Dedifferentiated amniotic fluid mesenchymal stem cell (primary cell): ENCODE data around the gene MRPL36.
"Not testable (repeated sequence)": the region's sequence is repeated elsewhere in the genome, so short reads cannot be mapped to it uniquely, and the experiment has no call there.

ENCODE experiments used
- DNase-seq: peaks from one replicate; pipeline ENCODE4 v3.0.0-alpha.2; 2016; ENCODE audit errors: extremely low spot score

Gene MRPL36

DNA sequence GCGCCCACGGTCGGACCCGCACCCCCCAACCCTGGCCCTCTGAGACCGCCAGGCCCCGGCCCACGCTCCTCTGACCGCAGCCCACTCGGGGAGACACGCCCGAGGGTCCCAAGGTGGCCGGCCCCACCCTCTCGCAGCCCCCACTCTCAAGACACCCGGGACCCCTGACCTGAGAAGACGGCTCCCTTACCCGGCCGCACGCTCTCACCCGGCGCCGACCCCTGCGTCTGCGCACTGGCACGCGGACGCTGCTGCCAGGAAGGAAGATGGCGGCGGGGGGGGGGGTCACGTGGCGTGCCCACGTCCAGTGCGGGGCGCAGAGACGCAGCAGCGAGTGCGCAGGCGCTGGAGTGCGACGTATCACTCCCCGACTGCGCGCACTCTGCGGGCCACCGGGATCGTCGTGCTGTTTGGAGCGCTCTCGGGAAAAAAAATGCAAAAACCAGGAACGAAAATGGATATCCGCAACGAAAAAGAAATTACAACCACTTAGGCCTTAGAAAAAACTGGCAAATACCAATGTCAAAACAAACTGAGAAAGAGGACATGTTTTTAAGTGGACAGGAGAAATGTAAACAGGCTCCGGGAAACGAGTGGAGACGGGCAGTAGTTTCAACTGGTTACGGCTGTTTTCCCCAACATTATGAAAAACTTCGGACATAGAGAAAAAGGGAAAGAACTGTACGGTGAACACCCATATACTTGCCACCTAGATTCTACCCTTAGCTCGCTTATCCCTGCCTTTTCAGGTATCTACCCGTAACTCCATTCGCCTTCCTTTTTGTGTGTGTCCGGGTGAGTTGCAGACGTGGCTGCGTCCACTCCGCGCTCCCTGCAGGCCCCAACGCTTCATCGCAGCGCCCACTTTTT, at the start of gene MRPL36:
MRPL36 (minus strand) TSS at position 236 of the 870 bp plus-strand sequence. CDS start 902 bp downstream, outside the sequence.
- peak; percentile 75 for DNase-seq

DNA sequence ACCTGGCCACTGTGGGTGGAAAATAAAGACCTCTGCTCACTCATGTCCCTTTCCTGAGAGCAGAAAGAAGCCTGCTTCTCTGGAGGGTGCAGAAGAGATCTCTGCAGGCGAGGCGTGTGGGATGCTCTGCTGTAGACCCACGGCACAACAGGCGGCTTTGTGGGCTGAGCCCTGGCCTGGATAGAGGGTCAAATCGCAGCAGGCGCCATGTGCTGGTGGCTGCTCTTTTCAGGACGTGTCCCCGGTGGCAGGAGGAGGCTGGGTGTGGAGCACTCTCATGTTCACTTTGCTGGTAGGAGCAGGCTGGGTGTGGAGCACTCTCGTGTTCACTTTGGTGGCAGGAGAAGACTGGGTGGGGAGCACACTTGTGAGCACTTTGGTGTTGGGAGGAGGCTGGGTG, 48.0 kb upstream of the MRPL36 start:
- DNase-seq: no peak

DNA sequence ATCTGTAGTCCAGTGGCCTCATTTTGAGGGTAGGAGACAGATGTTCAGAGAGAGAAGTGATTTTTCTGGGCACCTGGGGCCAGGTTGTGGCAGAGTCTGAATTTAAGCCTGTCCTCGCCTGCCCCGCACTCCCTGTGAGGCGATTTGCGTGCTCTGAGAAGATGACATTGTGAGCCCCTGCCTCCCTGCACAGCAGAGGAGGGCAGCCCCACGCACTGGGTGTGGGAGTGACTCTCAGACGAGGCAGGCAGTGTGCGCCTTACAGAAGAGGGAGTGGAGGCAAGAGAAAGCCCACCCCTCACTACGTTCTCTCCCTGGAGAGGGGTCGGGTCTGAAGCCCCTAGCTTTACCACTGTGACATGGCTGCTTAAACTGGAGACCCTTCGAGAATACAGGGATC, 47.4 kb upstream of the MRPL36 start:
- no peak for DNase-seq

DNA sequence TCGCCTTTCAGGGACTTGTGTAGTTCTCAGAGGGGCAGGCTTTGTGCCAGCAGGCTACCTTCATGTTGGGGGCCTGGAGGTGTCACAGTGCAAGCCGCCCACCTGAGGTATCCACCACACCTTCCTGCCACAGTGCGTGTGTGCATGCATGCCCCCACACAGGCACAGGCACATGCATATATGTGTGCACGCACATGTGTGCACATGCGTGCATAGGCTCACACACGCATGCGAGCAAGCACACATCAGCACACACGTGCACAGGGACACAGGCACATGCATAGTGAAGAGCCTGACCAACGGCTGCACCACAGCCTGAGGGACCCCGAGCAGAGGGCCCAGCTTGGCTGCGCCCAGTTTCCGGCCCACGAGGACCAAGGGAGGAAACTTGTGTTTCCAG, 46.9 kb upstream of the MRPL36 start:
- no peak for DNase-seq

DNA sequence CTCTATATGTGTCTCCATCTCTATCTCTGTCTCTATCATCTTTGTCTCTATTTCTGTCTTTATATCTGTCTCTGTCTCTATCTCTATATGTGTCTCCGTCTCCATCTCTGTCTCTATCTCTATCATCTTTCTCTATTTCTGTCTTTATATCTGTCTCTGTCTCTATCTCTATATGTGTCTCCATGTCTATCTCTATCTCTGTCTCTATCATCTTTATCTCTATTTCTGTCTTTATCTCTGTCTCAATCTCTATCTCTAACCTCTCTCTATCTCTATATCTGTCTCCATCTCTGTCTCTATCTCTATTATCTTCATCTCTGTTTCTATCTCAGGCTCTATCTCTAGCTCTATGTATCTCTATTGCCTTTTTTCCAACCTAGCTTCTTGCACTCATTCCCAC, 46.1 kb upstream of the MRPL36 start:
- DNase-seq: no peak

DNA sequence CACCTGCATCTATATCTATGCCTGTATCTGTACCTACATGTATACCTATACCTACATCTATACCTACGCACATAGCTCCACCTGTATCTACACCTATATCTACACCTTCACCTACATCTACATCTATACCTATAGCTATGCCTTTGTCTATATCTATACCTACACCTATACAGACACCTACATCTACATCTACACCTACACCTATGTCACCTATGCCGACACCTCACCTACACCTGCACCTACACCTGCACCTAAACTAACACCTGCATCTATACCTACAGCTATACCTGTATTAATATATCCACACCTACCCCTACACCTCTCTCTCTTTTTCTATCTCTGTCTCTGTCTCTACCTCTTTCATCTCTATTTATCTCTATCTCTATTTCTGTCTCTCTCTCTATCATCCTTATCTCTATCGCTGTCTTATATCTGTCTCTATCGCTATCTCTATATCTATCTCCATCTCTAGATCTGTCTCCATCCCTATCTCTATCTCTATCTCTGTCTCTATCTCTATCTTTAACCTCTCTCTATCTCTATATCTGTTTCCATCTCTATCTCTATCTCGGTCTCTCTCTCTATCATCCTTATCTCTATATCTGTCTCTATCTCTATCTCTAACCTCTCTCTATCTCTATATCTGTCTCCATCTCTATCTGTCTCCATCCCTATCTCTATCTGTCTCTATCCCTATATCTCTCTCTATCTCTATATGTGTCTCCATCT, 45.2 kb upstream of the MRPL36 start:
- no peak for DNase-seq

DNA sequence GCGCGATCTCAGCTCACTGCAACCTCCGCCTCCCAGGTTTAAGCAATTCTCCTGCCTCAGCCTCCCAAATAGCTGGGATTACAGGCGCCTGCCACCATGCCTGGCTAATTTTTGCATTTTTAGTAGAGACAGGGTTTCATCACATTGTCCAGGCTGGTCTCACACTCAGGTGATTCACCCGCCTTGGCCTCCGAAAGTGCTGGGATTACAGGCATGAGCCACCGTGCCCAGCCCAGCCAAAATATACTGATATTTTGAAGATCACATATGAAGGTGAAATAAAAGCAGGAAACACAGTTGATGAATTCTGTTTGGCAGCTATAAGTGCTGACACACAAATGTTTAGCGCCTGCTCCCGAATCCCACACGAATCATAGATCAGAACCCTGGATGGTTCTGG, 44.1 kb upstream of the MRPL36 start:
- DNase-seq: not testable (repeated sequence)

DNA sequence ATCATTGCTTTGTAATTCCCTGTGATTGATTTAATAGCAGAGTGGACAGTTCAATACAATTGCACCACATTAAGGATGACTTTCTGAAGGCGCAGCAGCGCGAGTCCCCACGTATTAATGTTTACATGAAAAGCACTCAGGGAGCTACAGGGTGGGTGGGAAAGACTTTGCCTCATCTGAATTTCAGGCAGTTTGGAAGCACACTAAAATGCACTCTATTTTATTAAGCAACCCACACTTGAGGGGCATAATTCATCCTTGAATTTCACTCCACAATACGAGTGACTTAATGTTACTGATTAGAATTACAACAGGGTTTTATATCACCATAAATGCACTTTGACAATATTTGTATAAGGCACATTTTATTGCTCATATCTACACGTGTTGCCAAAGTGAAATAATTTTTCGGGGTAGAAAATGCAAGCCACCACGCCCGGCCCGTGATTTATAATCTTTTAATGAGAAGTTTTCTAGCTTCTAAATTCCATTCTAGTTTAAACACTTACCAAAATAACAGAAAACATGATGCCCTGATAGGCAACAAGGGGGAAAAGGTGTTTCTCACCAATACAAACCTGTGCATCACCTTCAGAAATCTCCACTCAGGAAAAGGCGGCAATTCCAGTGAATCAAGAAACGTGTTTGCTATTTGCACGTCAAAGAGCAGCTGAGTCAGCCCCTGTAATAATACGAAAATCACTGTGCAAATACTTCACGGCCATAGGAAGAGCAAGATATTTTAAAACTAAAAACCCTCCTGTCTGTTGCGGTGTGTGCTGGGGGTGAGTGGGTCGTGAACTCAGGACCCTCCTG, 42.6 kb upstream of the MRPL36 start:
- DNase-seq: no peak

DNA sequence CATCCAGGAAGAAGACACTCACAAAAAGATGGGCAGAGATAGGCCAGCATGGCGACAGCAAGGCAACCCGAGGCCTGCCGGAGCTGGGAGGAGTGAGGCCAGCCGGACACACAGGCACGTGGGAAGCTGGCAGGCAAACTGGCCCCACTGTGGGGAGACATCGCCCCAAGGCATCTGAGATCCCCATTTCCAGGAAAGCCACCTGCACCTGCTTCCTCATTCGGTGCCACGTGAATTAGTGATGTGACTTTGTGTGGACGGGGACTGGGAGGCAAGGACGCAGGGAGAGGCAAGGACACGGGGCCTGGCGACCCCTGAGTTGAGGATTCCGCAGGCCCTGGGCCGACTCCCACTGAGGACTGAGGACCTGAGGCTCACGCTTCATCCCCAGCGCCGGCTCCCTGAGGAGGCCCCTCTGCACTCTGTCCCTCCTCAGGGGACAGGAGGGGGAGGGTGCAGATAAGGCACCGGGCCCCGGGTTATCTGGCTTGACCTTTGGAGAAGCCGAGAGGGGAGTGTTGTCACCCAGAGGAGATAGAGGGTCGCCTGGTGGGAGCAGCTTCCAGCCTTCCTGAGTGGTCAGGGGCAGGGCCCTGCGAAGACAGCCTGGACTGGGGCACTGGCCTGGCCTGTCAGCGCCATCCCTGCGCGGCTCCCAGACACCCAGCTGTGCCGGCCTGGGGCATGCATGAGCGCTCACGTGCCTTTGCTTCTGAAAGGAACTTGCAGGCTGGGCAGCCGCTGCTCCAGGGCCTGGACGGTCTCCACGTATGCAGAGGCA, 41.3 kb upstream of the MRPL36 start:
- DNase-seq: no peak

DNA sequence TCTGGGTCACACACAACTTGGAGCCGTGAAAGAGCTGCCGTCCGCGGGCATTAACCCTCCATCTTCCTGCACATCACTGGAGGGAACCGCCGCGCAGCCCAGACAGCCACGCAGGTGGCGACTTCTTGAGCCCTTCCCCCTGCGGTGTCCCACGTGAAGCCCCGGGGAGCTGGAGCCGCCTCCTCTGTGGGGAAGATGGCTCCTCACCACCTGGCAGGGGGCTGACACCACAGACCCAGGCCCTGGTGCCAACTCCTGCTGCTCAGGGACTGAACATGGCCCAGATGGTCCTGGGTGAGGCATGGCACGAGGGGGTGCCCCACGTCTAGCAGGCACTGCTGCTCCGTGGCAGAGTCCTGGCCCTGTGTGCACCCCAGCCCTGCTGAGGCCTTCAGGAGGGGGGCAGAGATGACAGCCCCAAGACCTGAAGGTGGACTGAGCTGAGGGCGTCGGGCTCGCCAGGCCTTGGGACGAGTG, 40.5 kb upstream of the MRPL36 start:
- DNase-seq: no peak

DNA sequence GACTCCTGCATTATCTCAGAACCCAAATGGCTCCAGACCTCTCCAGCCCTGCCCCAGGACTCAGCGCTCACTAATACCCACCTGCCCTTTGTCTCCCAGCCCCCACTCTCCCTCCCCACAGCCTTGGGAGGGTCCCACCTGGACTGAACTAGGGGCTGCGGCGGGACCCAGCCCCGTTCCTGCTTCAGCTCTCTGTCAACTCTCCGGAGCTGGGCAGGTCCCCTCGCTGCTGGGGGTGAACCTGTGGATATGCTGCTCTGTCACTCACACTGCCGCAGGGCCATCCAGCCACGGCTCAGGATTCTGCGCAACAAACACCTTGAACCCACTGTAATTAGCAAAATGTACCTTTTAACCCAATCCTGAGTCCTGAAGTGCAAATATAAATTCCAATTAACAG, 38.4 kb upstream of the MRPL36 start:
- DNase-seq: no peak

DNA sequence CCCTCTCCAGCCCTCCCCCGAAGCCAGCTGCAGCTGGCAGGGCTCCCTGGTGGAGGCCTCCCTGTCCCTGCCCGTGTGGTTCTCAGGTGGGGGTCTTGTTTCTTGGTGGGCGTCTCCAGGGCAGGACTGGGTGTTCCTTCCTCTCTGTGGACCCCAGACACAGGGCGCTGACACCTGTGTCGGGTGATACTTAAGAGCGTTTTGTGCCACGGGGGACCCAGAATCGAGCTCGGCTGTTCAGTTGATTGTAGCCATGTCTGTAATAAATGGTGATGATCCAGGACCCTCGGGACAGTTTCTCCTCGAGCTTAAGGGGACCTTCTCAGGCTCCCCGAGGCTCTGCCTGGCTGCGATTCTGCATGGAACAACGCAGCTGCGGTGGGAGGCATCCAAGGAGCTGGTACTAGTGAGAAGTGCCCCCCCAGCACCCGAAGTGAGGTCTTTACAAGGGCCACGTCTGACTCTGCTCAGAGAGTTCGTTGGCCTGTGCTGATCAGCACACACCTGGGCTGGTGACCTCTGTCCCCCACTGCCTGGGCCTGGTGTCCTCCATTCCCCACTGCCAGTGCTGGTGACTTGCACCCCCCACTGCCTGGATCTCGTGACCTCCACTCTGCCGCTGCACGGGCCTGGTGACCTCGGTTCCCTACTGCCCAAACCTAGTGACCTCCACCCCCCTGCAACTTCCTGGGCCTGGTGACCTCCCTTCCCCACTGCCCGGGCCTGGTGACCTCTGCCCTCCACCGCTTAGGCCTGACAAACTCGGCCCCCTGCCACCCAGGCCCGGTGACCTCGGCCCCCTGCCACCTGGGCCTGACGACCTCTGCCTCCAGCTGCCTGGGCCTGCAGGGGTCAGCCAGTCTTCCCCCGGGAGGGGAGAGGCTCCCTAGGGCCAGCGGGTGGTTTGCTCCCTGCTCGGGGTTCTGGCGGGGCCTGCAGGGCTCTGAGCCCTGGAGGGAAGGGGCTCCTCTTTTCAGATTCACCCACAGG, 37.5 kb upstream of the MRPL36 start:
- no peak for DNase-seq

DNA sequence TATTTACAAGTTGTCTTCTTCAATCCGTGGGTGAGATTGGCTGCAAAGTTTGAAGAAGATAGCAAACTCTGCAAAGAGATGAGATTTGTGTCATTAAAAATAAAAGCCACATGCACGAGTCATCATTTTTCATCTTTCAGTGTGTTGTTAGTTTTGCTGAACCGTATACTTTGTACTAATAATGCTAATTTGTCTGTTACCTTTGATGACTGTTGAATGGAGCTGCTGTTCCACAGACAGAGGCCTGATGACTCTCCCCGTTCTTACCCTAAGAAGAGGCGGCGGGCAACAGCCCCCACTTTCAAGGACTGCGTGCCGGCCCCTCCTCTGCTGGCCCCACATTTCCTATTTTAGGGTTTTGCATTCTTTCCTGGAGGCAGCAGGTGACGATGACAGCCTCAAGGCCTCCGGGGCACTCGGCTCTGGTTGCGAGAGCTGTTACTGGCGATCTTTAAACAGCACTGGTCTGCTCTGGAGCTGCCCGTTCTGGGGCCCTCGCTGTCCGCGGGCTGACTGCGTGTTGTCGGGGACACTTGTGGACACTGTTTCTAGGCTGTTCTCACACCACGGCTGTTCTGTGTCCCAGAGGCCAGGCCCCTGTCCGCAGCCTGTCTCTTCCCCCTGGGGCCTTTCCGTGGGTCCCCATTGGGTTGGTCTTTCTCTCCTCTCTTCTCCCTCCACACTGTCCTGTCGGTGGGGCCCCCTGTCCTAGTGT, 36.7 kb upstream of the MRPL36 start:
- no peak for DNase-seq

DNA sequence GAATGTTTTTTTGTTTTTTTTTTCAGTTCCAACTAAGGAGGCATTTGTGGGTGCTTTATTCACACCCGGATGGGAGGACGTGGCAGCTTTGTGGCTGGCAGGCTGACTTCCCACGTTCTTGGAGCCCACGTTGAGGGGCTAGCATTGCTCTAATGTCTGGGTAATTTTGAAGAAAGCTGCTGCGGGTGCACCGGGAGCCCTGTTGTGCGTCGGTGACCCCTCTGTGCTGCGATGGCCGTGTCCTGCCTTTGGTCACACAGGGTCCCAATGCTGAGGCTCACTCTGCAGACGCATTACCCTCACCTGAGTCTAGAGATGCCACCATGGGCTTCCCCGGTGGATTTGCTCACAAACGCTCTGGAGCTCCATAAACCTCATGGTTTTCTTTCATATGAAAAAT, 35.8 kb upstream of the MRPL36 start:
- DNase-seq: no peak

DNA sequence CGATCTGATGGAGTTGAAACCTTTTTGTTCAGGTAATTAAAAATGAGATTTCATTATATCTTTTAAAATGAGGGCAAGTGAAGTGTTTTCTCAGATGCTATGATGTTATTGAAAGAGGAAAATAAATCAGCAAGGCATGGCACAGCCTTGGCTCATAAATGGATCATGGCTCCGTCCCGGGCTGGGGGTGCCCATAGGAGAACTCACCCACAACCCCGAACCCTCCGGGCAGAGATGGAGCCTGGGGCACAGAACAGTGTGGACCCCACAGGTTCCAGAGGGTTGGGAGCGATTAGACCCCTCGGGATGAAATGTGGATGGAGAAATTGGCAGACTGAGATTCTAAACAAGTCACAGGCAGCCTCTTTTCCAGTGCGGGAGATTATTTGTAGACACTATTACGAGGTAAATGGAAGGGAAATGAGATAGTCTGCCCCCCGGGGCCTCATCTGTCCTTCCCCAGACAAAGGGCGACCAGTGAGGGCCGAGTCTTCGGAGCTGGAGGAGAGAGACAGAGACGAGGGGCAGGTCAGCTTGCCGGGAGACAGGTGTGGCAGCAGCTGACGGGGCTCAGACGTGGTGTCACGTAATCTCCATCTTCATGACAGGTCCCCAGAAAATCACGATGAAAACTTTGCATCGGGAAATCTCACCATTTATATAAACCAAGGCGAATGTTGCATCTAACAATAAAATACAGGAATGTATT, 35.2 kb upstream of the MRPL36 start:
- DNase-seq: no peak

DNA sequence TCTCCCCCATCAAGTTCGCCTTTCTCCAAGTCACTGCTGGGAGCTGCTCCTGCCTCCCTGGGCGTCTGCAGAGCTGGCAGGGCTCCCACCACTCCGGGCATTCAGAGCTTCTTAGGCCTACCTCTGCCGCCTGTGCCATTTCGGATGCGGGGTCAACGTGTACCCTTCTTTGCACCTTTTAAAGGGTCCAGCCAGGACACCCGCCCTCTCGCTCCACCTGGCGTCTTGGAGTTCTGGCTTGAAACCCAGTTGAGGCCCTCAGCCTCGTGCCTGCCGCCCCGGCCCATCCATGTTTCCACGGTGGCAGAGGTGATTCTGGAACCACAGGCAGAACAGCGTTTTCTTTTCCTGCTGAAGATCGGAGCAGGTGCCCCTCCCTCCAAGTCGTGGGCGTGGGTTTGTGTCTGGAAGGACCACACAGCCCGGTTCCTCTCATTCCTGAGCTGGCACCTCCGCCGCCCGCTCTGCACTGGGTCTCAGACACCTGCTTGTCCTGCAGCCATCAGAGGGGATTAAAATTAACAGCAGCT, 34.5 kb upstream of the MRPL36 start:
- DNase-seq: no peak

DNA sequence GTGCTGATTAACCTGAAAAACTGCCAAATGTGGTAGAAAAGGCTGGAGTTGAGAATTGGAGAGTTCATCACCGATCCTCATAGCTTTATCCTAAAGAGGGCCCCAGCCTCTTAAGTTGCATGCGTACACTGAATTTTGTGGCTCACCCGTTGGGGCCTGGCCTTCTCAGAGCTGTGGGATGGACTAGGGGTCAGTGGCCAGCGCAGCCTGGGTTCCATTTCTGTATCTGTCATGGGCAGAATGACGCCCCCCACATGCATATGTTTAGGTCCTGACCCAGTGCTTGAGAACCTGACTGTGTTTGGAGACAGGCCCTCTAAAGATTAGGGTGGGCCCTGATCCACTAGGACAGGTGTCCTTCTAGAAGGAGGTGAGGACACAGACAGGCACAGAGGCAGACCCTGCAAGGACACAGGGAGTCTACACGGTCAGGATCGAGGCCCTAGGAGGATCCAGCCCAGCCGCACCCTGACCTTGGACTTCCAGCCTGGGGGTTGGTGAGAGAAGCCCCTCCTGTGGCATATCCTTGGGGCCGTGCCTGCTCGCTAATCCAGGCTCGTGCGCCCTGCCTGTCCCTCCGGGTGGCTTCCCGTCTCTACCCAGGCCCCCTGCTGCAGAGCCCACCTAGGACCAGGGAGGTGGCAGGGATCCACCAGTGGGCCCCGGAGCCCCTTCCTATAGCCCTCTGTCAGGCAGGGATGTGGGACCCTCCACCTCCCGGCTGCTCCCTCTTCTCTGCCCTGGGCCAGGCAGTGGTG, 33.8 kb upstream of the MRPL36 start:
- DNase-seq: no peak
